GM23338 (cell line): ENCODE measurements around the gene LPCAT3. TPM values are rescaled to one million over a fixed set of nuclear protein-coding genes. Genes with fewer than 3 reads are reported as not detected.

ENCODE experiments used
- ATAC-seq: fragments of 200-7000 bp; cut with Tn5 transposase; 3 replicates; pipeline ENCODE4 v1.9.1; 2020
- DNase-seq: peaks from one replicate; pipeline ENCODE4 v3.0.0-alpha.2; 2015; ENCODE audit warnings: low spot score
- H2AFZ ChIP-seq: fragments of 200-600 bp; sonication (generic); 2 replicates; pipeline ENCODE4 v1.8.0; 2016; ENCODE audit warnings: antibody characterized with exemption, mild to moderate bottlenecking, moderate library complexity
- H3F3A ChIP-seq: fragments of 200-600 bp; sonication (generic); replicated peaks from 2 replicates; pipeline ENCODE4 v1.8.0; 2017; ENCODE audit warnings: antibody characterized with exemption, mixed run types, low read depth
- H3K27ac ChIP-seq: fragments of 200-600 bp; sonication (generic); 2 replicates; pipeline ENCODE4 v1.6.1; 2016; ENCODE audit warnings: low read depth
- H3K27me3 ChIP-seq: fragments of 200-600 bp; sonication (generic); 2 replicates; pipeline ENCODE4 v1.8.0; 2016; ENCODE audit warnings: mild to moderate bottlenecking, mixed run types, moderate library complexity; ENCODE audit not compliant: insufficient read depth
- H3K36me3 ChIP-seq: fragments of 200-600 bp; sonication (generic); 2 replicates; pipeline ENCODE4 v1.8.0; 2016; ENCODE audit warnings: mild to moderate bottlenecking; ENCODE audit not compliant: insufficient read depth
- H3K4me1 ChIP-seq: fragments of 200-600 bp; sonication (generic); 2 replicates; pipeline ENCODE4 v1.8.0; 2016; ENCODE audit warnings: mild to moderate bottlenecking, moderate library complexity; ENCODE audit not compliant: insufficient read depth
- H3K4me2 ChIP-seq: fragments of 200-600 bp; sonication (generic); 2 replicates; pipeline ENCODE4 v1.7.1; 2017; ENCODE audit warnings: mixed run types
- H3K4me3 ChIP-seq: fragments of 200-600 bp; sonication (generic); 2 replicates; pipeline ENCODE4 v1.6.1; 2016; ENCODE audit warnings: mixed run types
- H3K79me2 ChIP-seq: fragments of 200-600 bp; sonication (generic); replicated peaks from 2 replicates; pipeline ENCODE4 v1.8.0; 2017; ENCODE audit warnings: mild to moderate bottlenecking; ENCODE audit not compliant: insufficient read depth
- H3K9me2 ChIP-seq: fragments of 200-600 bp; sonication (generic); 2 replicates; pipeline ENCODE4 v1.8.0; 2017; ENCODE audit not compliant: insufficient read depth
- H4K20me1 ChIP-seq: fragments of 200-600 bp; sonication (generic); replicated peaks from 2 replicates; pipeline ENCODE4 v1.8.0; 2017; ENCODE audit warnings: mild to moderate bottlenecking; ENCODE audit not compliant: insufficient read depth
- H3K27ac Mint-ChIP-seq: 2 replicates; pipeline ENCODE4 v1.8.0; 2020; ENCODE audit warnings: inconsistent platforms, mild to moderate bottlenecking, moderate library complexity, mixed read lengths
- H3K27me3 Mint-ChIP-seq: 3 replicates; pipeline ENCODE4 v1.8.0; 2022; ENCODE audit warnings: low read depth, mild to moderate bottlenecking, moderate library complexity, mixed read lengths, inconsistent platforms; ENCODE audit not compliant: insufficient read depth, poor library complexity
- H3K36me3 Mint-ChIP-seq: 3 replicates; pipeline ENCODE4 v1.8.0; 2021; ENCODE audit warnings: low read depth, mild to moderate bottlenecking, inconsistent platforms, moderate library complexity, mixed read lengths
- H3K4me1 Mint-ChIP-seq: 3 replicates; pipeline ENCODE4 v1.8.0; 2020; ENCODE audit warnings: mild to moderate bottlenecking, inconsistent platforms, mixed read lengths
- H3K4me3 Mint-ChIP-seq: 3 replicates; pipeline ENCODE4 v1.8.0; 2021; ENCODE audit warnings: moderate library complexity, mild to moderate bottlenecking, inconsistent platforms, mixed read lengths
- H3K9me3 Mint-ChIP-seq: 3 replicates; pipeline ENCODE4 v1.8.0; 2020; ENCODE audit warnings: moderate library complexity, mild to moderate bottlenecking, inconsistent platforms, mixed read lengths
- CTCF ChIP-seq, 2 experiments: fragments of 200-600 bp in 1 of 2; sonication (generic) in 1 of 2; conservative IDR thresholded peaks; 2 replicates each; pipeline versions ENCODE4 v1.5.1 to v1.6.1; 2016 to 2017; ENCODE audit warnings: antibody characterized with exemption in 2 of 2, low read depth in 2 of 2, mild to moderate bottlenecking in 2 of 2, moderate library complexity in 1 of 2
- ETS1 ChIP-seq: IDR thresholded peaks from 2 replicates; pipeline ENCODE4 v1.6.1; 2016; ENCODE audit warnings: antibody characterized with exemption
- JUNB ChIP-seq: IDR thresholded peaks from one replicate; pipeline ENCODE4 v1.6.1; 2016; ENCODE audit warnings: antibody characterized with exemption; ENCODE audit not compliant: unreplicated experiment
- REST ChIP-seq: IDR thresholded peaks from one replicate; pipeline ENCODE4 v1.6.1; 2018; ENCODE audit warnings: antibody characterized with exemption; ENCODE audit not compliant: unreplicated experiment
- STAT1 ChIP-seq: IDR thresholded peaks from one replicate; pipeline ENCODE4 v1.6.1; 2016; ENCODE audit warnings: antibody characterized with exemption; ENCODE audit not compliant: unreplicated experiment
- ZNF114 ChIP-seq: fragments of 250-450 bp; sonication (Bioruptor Pico); IDR thresholded peaks from 2 replicates; pipeline ENCODE4 v1.5.0; 2020; ENCODE audit warnings: mild to moderate bottlenecking, moderate library complexity
- ZNF331 ChIP-seq: fragments of 250-450 bp; sonication (Bioruptor Pico); IDR thresholded peaks from 2 replicates; pipeline ENCODE4 v1.5.0; 2020; ENCODE audit warnings: low read depth, mild to moderate bottlenecking, moderate library complexity
- polyA plus RNA-seq: library from polyadenylated mRNA; unstranded; fragments of >200 nt; fragmentation: Nextera tagmentation; extraction: Ambion mirVana; gene quantifications from 2 replicates; pipeline ENCODE4 v1.2.1, GENCODE V29; 2016
- total RNA-seq: library from RNA; depleted of rRNA; stranded (reverse); fragments of >200 nt; shearing (Covaris generic); gene quantifications from 2 replicates; pipeline ENCODE4 v1.2.3, GENCODE V29; 2014

The LPCAT3 gene
- total and polyA plus RNA-seq, 2 experiments from 2014 or later = 21.4 to 51.5 TPM

GRCh38 chr12:7066596-7066995, 48.3 kb upstream of the LPCAT3 start (continued):
- TF ChIP-seq CTCF (conservative IDR thresholded peaks at IDR 0.05; ENCODE audit: low read depth in 2 of 2) (no peak), ZNF114 (no peak), ETS1 (no peak), STAT1 (no peak)

GRCh38 chr12:7065073-7065623, 46.9 kb upstream of the LPCAT3 start:
- DNase-seq = no peak
- Histone ChIP-seq H3K4me3 (no peak overlapping the region), H3K4me2 (no peak overlapping the region), H4K20me1 (no peaks in the 10 kb centered on the region), H3K27me3 (no peaks in the 10 kb centered on the region), H3K9me2 (peaks cover 6% of the 10 kb centered on the region; the same call in 1 of the 2 replicates), H3K36me3 (no peaks in the 10 kb centered on the region), H3K79me2 (no peaks in the 10 kb centered on the region), H3K4me1 (peaks cover 8% of the 10 kb centered on the region), H2AFZ (no peak overlapping the region), H3F3A (no peaks in the 10 kb centered on the region), H3K27ac (no peak overlapping the region)
- no peak for ATAC-seq
- peaks cover 13% of the 10 kb centered on the region for H3K4me1 Mint-ChIP-seq
- H3K27ac Mint-ChIP-seq = no peak overlapping the region
- H3K9me3 Mint-ChIP-seq = no peaks in the 10 kb centered on the region
- no peak overlapping the region for H3K4me3 Mint-ChIP-seq
- H3K27me3 Mint-ChIP-seq = peaks cover 14% of the 10 kb centered on the region
- H3K36me3 Mint-ChIP-seq = no peaks in the 10 kb centered on the region
- TF ChIP-seq CTCF (conservative IDR thresholded peaks at IDR 0.05; ENCODE audit: low read depth in 2 of 2) = no peak
- no peak for TF ChIP-seq ETS1
- no peak for TF ChIP-seq REST
- no peak for TF ChIP-seq ZNF331 (CRISPR knock-in tag)
- no peak for TF ChIP-seq JUNB
- TF ChIP-seq STAT1 = no peak
